Activated T-helper 1 cell treated with Interleukin-2 at 50 U/mL for 16 hours (primary cell): Measurements from ENCODE around the gene SPDL1.

ENCODE experiments used
- DNase-seq: peaks from one replicate; pipeline ENCODE4 v3.0.0-alpha.2; 2020; ENCODE audit warnings: low read depth

The SPDL1 gene, protein sequence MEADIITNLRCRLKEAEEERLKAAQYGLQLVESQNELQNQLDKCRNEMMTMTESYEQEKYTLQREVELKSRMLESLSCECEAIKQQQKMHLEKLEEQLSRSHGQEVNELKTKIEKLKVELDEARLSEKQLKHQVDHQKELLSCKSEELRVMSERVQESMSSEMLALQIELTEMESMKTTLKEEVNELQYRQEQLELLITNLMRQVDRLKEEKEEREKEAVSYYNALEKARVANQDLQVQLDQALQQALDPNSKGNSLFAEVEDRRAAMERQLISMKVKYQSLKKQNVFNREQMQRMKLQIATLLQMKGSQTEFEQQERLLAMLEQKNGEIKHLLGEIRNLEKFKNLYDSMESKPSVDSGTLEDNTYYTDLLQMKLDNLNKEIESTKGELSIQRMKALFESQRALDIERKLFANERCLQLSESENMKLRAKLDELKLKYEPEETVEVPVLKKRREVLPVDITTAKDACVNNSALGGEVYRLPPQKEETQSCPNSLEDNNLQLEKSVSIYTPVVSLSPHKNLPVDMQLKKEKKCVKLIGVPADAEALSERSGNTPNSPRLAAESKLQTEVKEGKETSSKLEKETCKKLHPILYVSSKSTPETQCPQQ

GRCh38 chr5:169583424-169584220 is at the start of gene SPDL1:
Gene SPDL1 (plus strand): TSS chr5:169583773. CDS start chr5:169588417, 4,644 bp downstream.
- peak; percentile 86 for DNase-seq

DNA sequence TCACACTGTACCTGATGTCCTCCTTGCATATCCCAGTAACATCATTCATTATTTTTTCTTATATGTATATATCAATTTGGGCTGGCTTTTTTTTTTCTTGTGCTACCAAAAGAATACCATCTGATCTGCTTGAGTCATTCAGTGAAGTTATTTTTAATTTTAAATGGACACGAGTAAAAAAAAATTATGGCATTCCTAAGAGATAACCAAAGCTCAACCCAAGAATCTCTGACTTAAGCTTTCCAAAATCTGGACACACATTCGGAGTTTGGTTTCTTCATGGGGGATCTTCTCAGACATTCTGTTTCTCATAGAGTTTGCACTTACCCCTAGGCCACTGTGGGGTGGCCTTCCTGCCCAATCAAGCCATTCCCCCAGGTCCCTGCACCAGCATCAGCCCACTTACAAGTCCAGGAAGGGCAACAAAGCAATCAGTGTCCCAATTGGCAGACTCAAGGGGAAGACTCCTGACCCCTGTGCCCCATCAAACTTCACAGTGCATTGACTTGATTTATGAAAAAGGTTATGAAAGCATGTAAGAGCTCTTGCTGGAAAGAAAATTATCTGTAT is 49.2 kb upstream of the SPDL1 start:
- DNase-seq, result no peak

GRCh38 chr5:169534939-169535338 is 48.6 kb upstream of the SPDL1 start:
- DNase-seq, result no peak

DNA sequence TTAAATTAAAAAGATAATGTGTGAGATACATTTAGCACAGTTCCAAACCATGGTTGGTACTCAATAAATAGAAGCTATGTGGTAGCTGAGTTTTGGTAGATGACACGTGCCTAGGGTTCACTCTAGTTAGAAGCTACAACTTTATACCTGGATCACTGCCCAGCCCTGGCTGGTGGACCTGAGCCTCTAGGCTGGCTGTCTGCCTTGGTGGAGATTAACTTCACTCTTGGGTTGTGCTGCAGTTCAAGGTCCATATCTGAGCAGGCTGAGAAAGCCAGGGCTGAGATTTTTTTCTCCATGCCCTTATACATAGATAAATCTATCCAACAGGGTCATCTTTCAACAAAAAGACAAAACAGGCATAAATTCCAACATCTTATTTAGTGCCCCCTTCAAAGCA is 44.6 kb upstream of the SPDL1 start:
- no peak for DNase-seq

- DNase-seq, result no peak
Observed at GRCh38 chr5:169542811-169543210, 40.8 kb upstream of the SPDL1 start.

DNA sequence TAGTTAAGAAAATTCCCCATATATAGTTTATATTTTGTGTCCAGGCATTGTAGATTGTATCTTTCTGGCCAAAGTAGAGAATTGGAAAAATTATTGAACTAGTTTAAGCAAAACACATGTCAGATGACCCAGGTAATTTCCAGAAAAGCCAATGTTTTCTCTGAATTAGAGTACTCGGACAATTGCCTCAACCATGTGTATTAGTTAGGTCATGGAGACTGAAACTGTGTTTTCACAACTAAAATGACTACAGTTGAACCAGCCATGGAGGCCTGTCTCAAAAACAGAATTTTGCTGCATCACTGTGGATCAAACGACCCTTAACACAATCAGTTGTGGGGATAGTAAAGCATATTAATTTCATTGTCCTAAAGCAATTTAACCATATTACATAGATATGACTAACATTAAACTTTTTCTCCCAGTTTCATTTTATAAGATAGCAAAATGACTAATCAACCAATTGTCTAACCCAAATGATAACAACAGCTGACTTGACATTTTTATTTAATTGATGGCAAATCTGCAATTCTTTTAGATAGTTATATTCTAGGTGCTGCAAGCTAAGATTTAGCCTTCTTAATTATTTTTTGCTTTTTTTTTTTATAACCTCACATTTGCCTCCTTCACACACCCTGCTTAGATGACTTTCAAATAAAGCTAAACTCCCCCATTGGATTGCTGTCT is 39.2 kb upstream of the SPDL1 start:
- no peak for DNase-seq

DNA sequence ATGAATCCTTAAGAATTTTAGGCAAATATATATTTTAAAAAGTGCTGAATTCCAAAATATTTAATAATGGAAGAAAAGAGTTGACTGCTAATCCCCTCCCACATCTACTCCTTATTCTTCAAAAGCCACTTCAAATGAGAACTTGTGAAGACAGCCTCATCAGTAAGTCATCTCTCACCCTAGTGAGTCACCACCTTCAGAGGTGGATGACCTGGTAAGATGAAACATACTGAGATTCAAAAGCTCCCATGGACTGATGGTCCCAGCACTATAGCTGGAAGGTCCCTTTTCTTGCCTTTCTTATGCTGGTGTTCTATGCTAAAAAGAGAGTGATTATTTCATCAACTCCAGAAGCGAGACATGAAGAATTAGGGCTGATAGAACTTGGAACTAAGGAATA is 37.8 kb upstream of the SPDL1 start:
- DNase-seq, result no peak

- DNase-seq, result no peak
Observed at GRCh38 chr5:169546346-169546745, 37.2 kb upstream of the SPDL1 start.

DNA sequence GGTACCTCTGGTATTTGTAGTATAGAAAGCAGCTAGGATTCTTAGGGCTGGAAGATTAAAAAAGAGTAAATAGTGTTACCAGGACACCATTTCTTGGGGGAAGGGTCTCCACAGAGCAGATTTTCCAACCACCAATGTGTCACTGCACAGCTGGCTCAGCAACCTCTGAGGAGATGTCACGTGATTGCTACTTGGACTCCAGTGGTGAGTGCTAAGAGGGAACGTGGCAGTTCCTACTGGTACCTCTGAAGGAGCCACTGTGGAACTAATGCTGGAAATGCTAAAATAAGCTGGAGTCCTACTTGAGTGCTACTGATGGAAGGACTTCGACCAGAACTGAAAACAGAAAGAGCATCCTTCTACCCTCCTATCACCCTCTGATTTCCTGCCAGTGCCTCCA is 36.1 kb upstream of the SPDL1 start:
- DNase-seq, result no peak

GRCh38 chr5:169548315-169548714 is 35.3 kb upstream of the SPDL1 start:
- DNase-seq, result no peak

GRCh38 chr5:169549453-169550100 is 34.0 kb upstream of the SPDL1 start:
- DNase-seq, result no peak

DNA sequence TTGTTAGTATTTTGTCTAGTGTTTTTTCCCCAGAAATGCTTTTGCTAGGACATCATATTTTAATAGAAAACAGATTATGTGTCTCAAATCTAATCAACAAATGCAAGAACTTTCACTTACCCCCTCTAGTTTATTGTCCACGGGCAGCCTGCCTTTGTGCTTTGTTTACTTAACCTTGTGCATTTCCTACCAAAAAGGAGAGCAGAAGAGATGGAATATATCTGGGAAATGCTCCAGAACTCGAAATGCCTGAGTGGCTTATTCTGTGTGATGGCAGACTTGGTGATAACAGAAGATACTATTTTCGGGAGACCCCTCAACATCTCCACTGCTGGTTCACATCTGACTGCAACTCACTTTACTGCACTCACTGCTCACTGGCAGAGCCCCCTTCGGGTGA is 33.3 kb upstream of the SPDL1 start:
- no peak for DNase-seq

DNA sequence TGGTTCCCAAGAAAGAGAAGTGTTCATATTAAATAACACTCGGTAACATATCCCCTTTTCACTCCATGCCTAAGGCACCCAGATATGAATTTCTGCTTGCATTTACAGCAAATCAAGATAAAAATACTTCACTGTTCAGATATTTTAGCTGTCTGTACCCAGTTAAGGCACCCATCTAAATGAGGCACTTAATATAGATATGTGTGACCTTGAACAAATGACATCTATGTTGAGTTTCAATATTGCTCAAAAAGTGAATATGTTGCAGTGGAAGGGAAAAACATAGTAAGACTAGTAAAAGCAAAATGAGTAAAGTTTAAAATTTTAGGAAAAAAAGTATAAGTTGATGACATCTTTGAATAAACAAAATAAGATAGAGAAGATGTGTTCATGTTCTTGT is 32.4 kb upstream of the SPDL1 start:
- DNase-seq, result no peak

DNA sequence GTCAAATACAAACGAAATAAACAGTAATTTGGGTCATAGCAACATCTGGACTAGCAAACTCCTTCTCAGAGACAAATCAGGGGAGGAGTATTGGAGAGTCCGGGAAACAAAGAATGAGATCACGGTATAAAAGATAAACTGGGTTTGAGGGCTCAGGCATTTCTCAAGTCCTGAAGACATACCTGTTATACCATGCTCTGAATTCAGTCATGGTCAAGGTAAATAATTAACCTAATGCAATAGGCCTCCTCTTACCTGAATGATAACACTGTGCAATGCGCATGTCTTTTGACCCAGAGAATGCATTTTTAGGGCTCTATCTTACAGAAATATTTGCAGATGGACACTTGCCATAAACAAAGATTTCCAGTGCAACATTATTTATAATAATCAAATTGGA is 31.9 kb upstream of the SPDL1 start:
- no peak for DNase-seq

- DNase-seq, result no peak
Observed at GRCh38 chr5:169554251-169554650, 29.3 kb upstream of the SPDL1 start.

DNA sequence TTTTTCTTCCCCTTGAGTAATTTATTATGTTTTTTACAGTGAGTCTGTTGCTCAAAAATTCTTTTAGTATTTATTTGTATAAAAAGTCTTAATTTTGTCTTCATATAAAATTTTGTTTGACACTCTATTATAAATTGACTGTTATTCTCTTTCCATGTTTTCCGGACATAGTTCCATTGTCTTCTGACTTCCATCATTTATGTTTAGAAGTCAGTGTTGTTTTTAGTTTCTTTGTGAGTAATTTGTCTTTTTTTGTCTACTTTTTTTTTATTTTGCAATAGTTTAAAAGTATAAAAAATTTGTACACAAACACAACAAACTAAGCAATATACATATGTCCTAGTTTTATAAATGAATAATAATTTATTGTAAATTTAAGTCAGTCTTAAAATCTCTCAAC is 25.7 kb upstream of the SPDL1 start:
- DNase-seq, result no peak

GRCh38 chr5:169561893-169562292 is 21.7 kb upstream of the SPDL1 start:
- DNase-seq, result no peak

- no peak for DNase-seq
Observed at GRCh38 chr5:169563369-169563768, 20.2 kb upstream of the SPDL1 start.

GRCh38 chr5:169566202-169566601 is 17.4 kb upstream of the SPDL1 start:
- DNase-seq, result no peak

DNA sequence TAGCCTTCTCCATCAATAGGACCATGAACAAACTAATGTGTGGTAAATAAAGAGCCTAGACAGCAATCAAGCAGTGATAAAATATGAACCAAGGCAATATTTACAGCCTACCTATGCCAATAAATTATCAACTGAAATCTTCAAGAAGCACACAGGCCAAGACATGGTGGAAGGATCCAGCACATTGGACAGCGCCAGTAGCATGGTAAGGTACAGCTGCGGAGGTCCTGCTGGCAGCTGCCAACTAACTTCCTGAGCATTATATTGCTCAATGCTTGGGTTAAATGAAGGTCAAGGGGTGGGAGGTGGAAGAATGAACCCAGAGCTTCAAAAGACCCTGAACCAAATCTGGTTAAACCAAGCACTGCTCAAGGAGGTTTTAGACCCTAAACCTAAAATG is 16.5 kb upstream of the SPDL1 start:
- DNase-seq, result no peak

- no peak for DNase-seq
Observed at GRCh38 chr5:169569513-169569912, 14.1 kb upstream of the SPDL1 start.

DNA sequence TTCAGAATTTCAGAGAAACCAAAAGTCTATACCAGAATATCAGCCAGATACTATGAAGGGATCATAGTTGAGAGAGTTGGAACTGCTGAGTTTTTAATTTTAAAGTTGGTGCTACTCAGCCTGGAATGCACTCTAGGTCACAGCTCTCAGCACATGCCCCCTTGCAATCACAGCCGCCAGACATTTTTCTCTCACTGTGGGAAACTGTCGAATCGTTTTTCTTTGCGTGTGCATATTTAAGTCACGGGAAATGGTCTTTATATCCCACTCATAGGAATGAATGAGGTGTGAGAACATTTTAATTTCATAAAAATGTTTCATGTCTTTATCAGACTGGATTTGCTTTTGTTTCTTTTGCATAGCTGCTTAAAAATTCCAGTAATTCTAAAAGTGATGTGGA is 12.2 kb upstream of the SPDL1 start:
- no peak for DNase-seq
